ENCODE measurements around the gene SLC28A3. TPM values are rescaled to one million over a fixed set of nuclear protein-coding genes. Genes with fewer than 3 reads are reported as not detected.
"Not testable (repeated sequence)": the region's sequence is repeated elsewhere in the genome, so short reads cannot be mapped to it uniquely, and the experiment has no call there.

The SLC28A3 gene
- total RNA-seq, 1 donor from 2014 or later = not detected

GRCh38 chr9:84366683-84367082 lies 26.1 kb upstream of the SLC28A3 start:
- H3K4me3 Mint-ChIP-seq = no peak overlapping the region
- TF ChIP-seq CTCF (IDR thresholded peaks at IDR 0.05) = no peak
- intact Hi-C loops (cut with micrococcal nuclease) = no loop called here
- peaks cover 4% of the 10 kb centered on the region for H3K9me3 Mint-ChIP-seq
- H3K27ac Mint-ChIP-seq = no peak overlapping the region
- H3K27me3 Mint-ChIP-seq = peaks cover 7% of the 10 kb centered on the region
- CTCF ChIA-PET = interaction anchor here (0.9 kb wide), 1 partner anchor 9 kb away, joined by 3 read pairs; no protein-coding TSS in a partner anchor
- POLR2A ChIA-PET = no interaction called here
- no peaks in the 10 kb centered on the region for H3K4me1 Mint-ChIP-seq
- ATAC-seq (ENCODE audit: low read depth) (no peak), DNase-seq (no peak)
- no peaks in the 10 kb centered on the region for H3K36me3 Mint-ChIP-seq (ENCODE audit: low read depth)

GRCh38 chr9:84364894-84365490 lies 24.4 kb upstream of the SLC28A3 start:
- H3K36me3 Mint-ChIP-seq (ENCODE audit: low read depth); ATAC-seq (ENCODE audit: low read depth); H3K4me3 Mint-ChIP-seq; H3K9me3 Mint-ChIP-seq; H3K4me1 Mint-ChIP-seq; POLR2A ChIA-PET; CTCF ChIA-PET; H3K27me3 Mint-ChIP-seq; H3K27ac Mint-ChIP-seq; intact Hi-C loops (cut with micrococcal nuclease); DNase-seq: not testable (repeated sequence)

- Mint-ChIP-seq H3K27ac (no peak overlapping the region), H3K4me3 (no peak overlapping the region), H3K36me3 (ENCODE audit: low read depth) (no peaks in the 10 kb centered on the region), H3K4me1 (no peaks in the 10 kb centered on the region), H3K9me3 (peaks cover 4% of the 10 kb centered on the region), H3K27me3 (peaks cover 6% of the 10 kb centered on the region)
- intact Hi-C loops (cut with micrococcal nuclease) = no loop called here
- ChIA-PET CTCF (no interaction called here), POLR2A (no interaction called here)
- ATAC-seq (ENCODE audit: low read depth) (no peak), DNase-seq (no peak)
- no peak for TF ChIP-seq CTCF (IDR thresholded peaks at IDR 0.05)
Measured at GRCh38 chr9:84361645-84362044, 21.1 kb upstream of the SLC28A3 start.

GRCh38 chr9:84357275-84357674 lies 16.7 kb upstream of the SLC28A3 start:
- Mint-ChIP-seq H3K4me3 (no peak overlapping the region), H3K9me3 (no peaks in the 10 kb centered on the region), H3K4me1 (no peaks in the 10 kb centered on the region), H3K27me3 (peaks cover 2% of the 10 kb centered on the region), H3K36me3 (ENCODE audit: low read depth) (no peaks in the 10 kb centered on the region), H3K27ac (no peak overlapping the region)
- CTCF ChIA-PET = no interaction called here
- no peak for DNase-seq
- no peak for ATAC-seq (ENCODE audit: low read depth)
- no peak for TF ChIP-seq CTCF (IDR thresholded peaks at IDR 0.05)
- POLR2A ChIA-PET = no interaction called here
- intact Hi-C loops (cut with micrococcal nuclease) = no loop called here

- TF ChIP-seq CTCF (IDR thresholded peaks at IDR 0.05) = no peak
- Mint-ChIP-seq H3K27me3 (peaks cover 2% of the 10 kb centered on the region), H3K4me3 (no peak overlapping the region), H3K4me1 (no peaks in the 10 kb centered on the region), H3K27ac (no peak overlapping the region), H3K36me3 (ENCODE audit: low read depth) (no peaks in the 10 kb centered on the region), H3K9me3 (no peaks in the 10 kb centered on the region)
- intact Hi-C loops (cut with micrococcal nuclease) = no loop called here
- DNase-seq (no peak), ATAC-seq (ENCODE audit: low read depth) (no peak)
- POLR2A ChIA-PET = no interaction called here
- CTCF ChIA-PET = no interaction called here
Measured at GRCh38 chr9:84354035-84354434, 13.5 kb upstream of the SLC28A3 start.

- POLR2A ChIA-PET = no interaction called here
- no peaks in the 10 kb centered on the region for H3K4me1 Mint-ChIP-seq
- H3K27me3 Mint-ChIP-seq = peaks cover 5% of the 10 kb centered on the region
- H3K27ac Mint-ChIP-seq = no peak overlapping the region
- no peaks in the 10 kb centered on the region for H3K36me3 Mint-ChIP-seq (ENCODE audit: low read depth)
- ATAC-seq (ENCODE audit: low read depth) (no peak), DNase-seq (no peak)
- intact Hi-C loops (cut with micrococcal nuclease) = no loop called here
- H3K9me3 Mint-ChIP-seq = no peaks in the 10 kb centered on the region
- no peak overlapping the region for H3K4me3 Mint-ChIP-seq
- CTCF ChIA-PET = no interaction called here
- TF ChIP-seq CTCF (IDR thresholded peaks at IDR 0.05) = no peak
Measured at GRCh38 chr9:84349671-84350070, 9.1 kb upstream of the SLC28A3 start.

Measured in activated B cell treated with CpG ODN at 0.5 μM for 24 hours (primary cell).